ENCODE results near the gene VAV3. TPM values are rescaled to one million over a fixed set of nuclear protein-coding genes. Genes with fewer than 3 reads are reported as not detected.
A peak's percentile ranks its signal among the peaks of the same experiment; 100 is the strongest.

The VAV3 gene
- total and polyA plus RNA-seq, 11 donors = 0.57 to 8.3 (median 1.9) TPM

DNA sequence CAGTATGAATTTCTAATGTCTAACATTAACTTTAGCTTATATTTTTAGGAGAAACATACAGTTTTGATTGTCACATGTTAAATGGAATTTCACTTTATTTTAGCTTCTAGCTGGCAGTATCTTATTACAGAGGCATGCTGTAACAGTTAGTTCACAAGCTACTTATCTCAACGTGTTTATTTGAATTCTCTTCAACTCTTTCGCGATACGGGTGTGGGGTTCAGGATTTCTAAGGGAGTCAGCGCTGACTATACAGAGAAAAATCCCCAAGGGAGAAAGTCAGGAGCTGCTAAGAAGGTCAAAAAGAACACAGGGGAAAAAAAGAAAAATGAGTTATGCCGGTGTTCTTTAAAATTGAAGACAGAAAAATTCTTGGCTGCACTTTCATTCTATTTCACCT lies 296.2 kb downstream of the VAV3 start:
- intact Hi-C loops (cut with DNase I) = no loop called here
- no peak for ATAC-seq
- TF ChIP-seq, protein P1, sequence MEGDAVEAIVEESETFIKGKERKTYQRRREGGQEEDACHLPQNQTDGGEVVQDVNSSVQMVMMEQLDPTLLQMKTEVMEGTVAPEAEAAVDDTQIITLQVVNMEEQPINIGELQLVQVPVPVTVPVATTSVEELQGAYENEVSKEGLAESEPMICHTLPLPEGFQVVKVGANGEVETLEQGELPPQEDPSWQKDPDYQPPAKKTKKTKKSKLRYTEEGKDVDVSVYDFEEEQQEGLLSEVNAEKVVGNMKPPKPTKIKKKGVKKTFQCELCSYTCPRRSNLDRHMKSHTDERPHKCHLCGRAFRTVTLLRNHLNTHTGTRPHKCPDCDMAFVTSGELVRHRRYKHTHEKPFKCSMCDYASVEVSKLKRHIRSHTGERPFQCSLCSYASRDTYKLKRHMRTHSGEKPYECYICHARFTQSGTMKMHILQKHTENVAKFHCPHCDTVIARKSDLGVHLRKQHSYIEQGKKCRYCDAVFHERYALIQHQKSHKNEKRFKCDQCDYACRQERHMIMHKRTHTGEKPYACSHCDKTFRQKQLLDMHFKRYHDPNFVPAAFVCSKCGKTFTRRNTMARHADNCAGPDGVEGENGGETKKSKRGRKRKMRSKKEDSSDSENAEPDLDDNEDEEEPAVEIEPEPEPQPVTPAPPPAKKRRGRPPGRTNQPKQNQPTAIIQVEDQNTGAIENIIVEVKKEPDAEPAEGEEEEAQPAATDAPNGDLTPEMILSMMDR (IDR thresholded peaks at IDR 0.05) = no peak
- no peak for TF ChIP-seq POLR2A (IDR thresholded peaks at IDR 0.05)

DNA sequence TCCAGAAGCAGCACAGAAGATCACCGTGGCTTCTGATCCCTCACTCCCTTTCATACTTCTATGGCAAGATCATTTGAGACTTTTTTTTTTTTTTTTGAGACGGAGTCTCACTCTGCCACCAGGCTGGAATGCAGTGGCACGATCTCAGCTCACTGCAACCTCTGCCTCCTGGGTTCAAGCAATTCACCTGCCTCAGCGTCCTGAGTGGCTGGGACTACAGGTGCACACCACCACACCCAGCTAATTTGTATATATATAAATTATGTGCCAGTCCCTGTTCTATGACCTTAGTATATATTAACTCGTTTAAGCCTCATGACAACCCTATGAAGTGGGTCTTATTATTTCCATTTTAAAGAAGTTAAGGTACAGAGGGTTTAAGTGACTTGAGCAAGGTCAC lies 298.5 kb downstream of the VAV3 start:
- no peaks in the 10 kb centered on the region for H3K36me3 ChIP-seq
- no peaks in the 10 kb centered on the region for H3K27me3 ChIP-seq
- no peaks in the 10 kb centered on the region for H3K9me3 ChIP-seq
- intact Hi-C loops (cut with DNase I) = no loop called here
- peak overlapping the region in 1 of 12 donors; percentile 20 for H3K27ac ChIP-seq
- ATAC-seq (no peak), DNase-seq (no peak)
- 62 to 88% (median 77%) methylated on average over 5 of the region's 5 CpGs for WGBS, 4 donors
- H3K4me3 ChIP-seq = no peak overlapping the region
- peaks cover 0 to 4% (median 0%) of the 10 kb centered on the region in 12 donors for H3K4me1 ChIP-seq
- no peak for TF ChIP-seq POLR2A (IDR thresholded peaks at IDR 0.05)
- TF ChIP-seq, protein P1 (IDR thresholded peaks at IDR 0.05) = no peak

More for the DNA sequence above, 296.2 kb downstream of the VAV3 start:
- WGBS, 4 donors = 44 to 57% (median 52%) methylated on average over 6 of the region's 6 CpGs
- Histone ChIP-seq H3K4me3 (no peak overlapping the region), H3K27me3 (no peaks in the 10 kb centered on the region), H3K36me3 (no peaks in the 10 kb centered on the region), H3K27ac (no peak overlapping the region), H3K4me1 (peaks cover 0 to 4% (median 0%) of the 10 kb centered on the region in 12 donors), H3K9me3 (no peaks in the 10 kb centered on the region)
- DNase-seq = no peak

DNA sequence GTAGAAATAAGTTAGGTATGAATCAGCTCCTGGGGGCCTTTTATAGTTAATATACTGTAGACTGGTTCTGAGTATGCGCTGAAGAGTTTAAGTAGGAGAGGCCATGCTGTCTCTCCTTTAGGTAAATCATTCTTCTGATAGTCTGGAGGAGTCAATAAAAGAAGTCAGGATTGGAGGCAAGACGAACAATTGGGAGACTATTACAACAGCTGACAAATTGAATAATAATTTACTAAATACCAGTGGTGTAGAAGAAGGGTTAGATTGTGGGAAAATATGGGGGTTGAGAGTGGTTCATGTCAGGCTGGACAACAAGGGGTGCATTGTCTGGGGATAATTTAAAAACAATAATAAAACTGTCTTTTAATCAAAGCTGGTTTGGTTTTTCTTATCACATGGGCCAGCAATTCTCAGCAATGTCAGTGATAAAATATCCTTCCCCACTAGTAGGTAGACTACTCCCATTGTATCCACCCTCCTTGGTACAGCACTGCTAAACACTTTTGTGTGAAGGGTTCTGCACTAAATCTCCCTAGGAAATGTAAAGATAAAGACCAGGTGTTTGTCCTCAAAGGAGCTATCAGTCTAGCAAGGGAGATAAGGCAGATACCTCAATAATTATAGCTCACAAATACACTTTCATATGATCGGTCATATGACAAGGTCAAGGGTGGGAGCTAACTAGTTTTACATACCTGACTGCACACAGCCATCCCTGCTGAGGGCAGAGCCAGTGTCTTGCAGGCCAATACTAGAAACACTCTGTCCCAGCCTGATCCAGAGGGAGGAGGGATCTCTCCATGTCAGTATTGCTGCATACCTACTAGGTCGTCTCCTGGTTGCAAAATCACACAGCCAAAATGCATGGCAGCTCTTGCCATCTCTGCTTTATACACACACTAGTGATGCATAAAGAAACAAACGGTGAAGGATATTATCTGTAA lies 299.7 kb downstream of the VAV3 start:
- intact Hi-C loops (cut with DNase I) = no loop called here
- H3K36me3 ChIP-seq = no peaks in the 10 kb centered on the region
- no peak for DNase-seq
- H3K4me1 ChIP-seq = peaks cover 0 to 4% (median 0%) of the 10 kb centered on the region in 12 donors
- H3K27me3 ChIP-seq = no peaks in the 10 kb centered on the region
- TF ChIP-seq POLR2A (IDR thresholded peaks at IDR 0.05) = no peak
- TF ChIP-seq, protein P1 (IDR thresholded peaks at IDR 0.05) = no peak
- no peaks in the 10 kb centered on the region for H3K9me3 ChIP-seq
- ATAC-seq = no peak
- no peak overlapping the region for H3K27ac ChIP-seq
- WGBS, 4 donors = 64 to 67% (median 66%) methylated on average over 5 of the region's 5 CpGs
- no peak overlapping the region for H3K4me3 ChIP-seq

DNA sequence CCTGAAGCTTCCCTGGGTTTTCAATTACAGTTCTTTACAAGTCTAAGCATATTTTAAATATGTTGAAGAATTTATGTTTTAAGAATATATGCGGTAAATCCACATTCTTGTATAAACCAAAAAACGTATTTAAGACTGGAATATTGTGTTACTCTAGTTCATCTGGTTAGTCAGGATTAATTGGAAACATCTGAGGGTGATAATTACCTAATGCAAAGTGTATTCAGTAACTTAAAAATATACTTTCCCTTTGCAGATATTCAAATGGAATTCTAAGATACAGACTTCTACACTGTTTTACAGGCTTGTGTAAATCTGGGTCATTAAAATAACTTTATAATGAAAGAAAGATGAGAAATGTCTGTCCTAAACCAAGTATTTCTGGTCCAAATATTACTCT lies 302.0 kb downstream of the VAV3 start:
- no peak for ATAC-seq
- DNase-seq = no peak
- TF ChIP-seq POLR2A (IDR thresholded peaks at IDR 0.05) = no peak
- TF ChIP-seq, protein P1 (IDR thresholded peaks at IDR 0.05) = no peak
- Histone ChIP-seq H3K9me3 (no peaks in the 10 kb centered on the region), H3K4me1 (no peaks in the 10 kb centered on the region), H3K27me3 (no peaks in the 10 kb centered on the region), H3K27ac (no peak overlapping the region), H3K36me3 (no peaks in the 10 kb centered on the region), H3K4me3 (no peak overlapping the region)
- 92 to 94% (median 94%) methylated on average over 2 of the region's 2 CpGs for WGBS, 4 donors
- intact Hi-C loops (cut with DNase I) = no loop called here

Measured in heart left ventricle (tissue), 16 donors.